Measurements from ENCODE around the gene TLK2.

GRCh38 chr17:62657145-62657665 lies 178.6 kb downstream of the TLK2 start:
- TF ChIP-seq GATA2 (IDR thresholded peaks at IDR 0.05; ENCODE audit: low read depth, low read length) = peak; percentile 36; the same call in 1 of the 2 replicates
- no peak for TF ChIP-seq GATA3 (IDR thresholded peaks at IDR 0.05; ENCODE audit: low read depth, low read length)

Data from SH-SY5Y (cell line).